NCI-H2171 (cell line): ENCODE measurements around the gene LIM2.

ENCODE experiments used
- DNase-seq: peaks from one replicate; lab custom pipeline; 2025; lab: John Stamatoyannopoulos, UW

LIM2 gene

DNA sequence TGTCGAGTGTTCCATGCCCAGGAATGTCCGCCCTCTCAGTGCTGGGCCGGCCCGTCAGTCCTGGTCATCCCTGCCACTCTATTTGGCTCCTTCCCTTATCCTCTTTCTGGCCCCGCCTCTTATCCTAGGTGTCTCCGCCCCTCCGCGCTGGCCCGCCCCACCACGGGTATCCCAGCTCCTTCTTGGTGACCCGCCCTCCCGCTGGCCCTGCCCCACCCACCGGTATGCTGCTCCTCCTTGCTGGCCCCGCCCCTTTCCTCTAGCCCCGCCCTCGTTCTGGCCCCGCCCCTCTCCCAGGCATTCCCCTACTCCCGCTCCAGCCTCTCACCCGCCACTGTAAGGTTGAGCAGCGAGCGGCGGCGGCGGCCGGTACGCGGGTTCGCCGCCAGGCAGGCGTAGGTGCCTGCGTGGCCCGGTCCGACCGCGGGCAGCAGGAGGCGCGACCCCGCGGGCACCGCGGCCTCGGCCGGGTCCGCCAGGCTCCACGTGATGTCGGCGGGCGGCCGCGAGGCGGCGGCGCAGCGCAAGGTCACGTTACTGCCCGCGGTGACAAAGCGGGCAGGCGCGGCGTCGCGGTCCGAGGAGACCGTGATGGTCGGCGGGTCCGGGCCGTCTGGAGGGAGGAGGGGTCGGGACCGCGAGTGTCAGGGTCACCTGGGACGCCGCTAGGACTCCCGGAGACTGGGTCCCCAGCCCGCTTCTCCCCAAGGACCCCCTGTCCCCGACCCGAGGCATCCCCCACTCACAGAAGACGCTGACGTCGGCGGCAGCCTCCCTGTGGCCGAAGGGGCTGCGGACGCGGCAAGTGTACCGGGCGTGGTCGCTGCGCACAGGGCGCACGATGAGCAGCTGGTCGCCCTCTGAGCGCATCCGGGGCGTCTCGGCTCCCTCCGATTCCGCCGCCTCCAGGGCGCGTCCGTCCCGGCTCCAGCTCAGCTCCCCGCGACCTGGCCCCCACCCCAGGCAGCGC lies 47.8 kb downstream of the LIM2 start:
- peak; percentile 55 for DNase-seq

DNA sequence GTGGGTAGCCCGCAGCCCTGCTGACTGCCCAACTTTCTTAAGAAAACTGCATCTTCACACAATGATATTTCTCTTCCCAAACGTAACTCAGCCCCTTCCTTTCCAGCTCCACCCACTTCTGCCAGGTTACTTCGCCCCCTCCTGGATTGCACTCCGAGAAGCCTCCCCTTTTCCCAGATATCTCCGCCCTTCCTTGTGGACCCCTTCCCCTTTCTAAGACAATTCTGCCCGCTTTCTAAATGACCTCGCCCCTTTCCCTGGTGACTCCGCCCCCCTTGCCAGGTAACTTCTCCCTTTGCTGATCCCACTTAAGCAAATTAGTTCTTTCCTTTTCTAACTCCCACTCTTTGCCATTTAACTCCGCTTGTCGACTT lies 48.5 kb downstream of the LIM2 start:
- DNase-seq = peak; percentile 30

DNA sequence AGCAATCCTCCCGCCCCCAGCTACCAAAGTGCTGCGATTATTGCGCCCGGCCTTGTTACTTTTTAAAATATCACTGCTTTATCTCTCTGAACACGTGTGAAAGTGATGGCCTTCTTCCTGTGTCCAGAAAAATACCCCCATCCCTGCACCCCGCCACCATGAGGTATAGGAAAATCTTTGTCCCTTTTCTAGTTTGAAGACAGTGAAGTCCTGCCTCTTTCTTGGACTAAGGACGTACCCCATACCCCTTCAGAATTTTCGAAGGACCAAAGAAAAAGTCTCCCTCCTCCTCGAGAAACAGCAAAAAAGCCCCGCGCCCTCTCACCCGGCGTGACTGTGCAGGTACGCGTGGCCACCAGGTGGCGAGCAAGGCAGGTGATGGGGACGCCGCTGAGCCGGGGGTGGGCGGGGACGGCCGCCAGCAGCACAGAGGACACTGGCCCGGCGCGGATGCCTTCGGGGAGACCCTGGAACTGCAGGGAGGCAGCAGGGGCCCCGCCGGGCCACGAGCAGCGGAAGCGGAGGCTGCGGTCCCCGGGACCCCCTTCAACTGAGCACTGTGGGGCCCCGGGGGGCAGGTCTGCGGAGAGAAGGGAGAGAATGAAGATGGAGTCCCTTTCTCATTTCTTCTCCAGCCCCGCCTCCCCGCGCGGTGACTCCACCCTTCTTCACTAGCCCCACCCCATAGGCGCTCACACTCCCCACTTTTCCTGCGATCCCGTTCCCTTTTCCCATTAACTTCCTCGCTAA lies 49.0 kb downstream of the LIM2 start:
- DNase-seq = peak; percentile 64

DNA sequence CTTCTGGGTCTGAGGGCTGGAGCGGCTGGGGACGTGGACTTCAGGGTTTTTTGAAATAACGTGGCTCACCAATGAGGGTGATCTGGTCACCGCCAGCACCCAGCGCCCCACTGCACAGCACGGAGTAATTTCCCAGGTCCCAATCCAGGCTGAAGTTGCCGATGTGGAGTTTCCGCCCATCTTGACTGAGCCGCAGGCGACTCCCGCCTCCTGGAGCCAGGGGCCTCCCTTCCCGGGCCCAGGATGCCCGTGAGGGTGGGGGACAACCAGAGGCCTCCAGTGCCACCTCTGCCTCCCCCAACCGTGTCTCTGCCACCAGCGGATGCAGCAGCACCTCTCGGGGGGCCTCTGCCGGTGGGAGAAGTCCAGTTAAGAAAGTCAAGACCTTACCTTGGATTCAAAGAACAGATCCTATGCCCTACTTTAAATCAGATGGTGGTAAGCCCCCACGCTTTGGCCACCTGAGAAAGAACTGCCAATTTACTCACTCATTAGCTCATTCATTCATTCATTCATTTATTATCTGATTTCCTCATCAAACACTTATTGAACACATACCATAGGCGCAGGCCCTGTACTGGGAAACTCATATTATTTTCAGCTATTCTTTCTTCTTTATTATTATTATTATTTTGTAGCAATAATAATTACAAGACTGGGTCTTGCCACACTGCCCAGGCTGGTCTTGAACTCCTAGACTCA lies 49.8 kb downstream of the LIM2 start:
- no peak for DNase-seq

DNA sequence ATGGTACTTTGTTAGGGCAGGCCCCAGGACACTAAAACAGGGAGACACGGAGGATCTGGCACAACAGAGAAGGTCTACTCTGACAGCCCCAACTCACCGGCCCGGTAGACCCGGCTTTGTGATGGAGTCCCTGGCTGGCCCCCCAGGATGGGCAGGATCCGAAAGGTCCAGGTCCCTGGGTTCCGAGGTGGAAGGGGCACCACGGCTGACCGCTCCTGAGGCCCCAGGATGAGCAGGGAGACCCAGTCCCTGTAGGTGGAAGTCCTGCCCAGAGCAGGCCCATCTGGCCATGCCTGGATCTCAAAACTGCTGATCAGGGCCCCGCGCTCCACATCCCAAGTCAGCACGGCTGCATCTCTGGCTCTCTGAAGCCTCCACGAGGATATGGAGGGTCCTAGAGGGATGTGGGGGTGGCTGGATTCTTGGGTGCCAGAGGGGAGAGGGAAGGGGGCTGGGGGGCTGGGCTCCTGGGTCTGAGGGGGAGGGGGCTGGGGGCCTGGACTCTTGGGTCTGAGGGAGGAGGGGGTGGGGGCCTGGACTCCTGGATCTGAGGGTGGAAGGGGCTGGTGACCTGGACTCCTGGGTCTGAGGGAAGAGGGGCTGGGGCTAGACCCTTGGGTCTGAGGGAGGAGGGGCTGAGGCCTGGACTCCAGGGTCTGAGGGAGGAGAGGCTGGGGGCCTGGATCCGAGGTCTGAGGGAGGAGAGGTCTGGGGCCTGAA lies 50.5 kb downstream of the LIM2 start:
- DNase-seq = no peak

DNA sequence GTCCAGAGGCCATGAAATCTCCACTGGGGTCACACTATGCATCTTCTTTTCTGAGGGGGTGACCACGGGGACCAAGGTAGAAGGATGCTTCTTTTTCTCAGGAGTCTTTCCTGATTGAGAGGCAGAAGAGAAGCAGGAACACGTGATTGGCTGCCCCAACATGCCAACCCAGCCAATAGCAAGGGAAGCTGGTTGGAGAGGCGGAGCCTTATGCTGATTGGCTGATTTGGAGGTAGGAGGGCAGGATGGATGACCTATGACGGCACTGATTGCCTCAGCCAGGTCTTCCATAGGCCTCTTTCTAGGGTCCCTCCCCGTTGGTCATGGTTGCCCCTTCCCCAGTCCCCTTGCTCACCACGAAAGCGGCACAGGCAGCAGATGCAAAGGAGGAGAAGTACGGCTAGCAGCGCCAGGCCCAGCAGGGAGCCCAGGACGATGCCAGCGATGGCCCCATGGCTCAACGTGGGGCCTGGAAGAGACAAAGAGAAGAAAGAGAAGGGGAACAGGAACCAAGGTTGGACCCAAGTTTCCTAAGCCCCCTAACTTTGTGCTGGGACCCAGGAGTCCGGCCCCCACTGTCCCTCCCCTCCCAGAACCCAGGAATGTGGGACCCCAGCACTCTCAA lies 53.8 kb downstream of the LIM2 start:
- DNase-seq = no peak

DNA sequence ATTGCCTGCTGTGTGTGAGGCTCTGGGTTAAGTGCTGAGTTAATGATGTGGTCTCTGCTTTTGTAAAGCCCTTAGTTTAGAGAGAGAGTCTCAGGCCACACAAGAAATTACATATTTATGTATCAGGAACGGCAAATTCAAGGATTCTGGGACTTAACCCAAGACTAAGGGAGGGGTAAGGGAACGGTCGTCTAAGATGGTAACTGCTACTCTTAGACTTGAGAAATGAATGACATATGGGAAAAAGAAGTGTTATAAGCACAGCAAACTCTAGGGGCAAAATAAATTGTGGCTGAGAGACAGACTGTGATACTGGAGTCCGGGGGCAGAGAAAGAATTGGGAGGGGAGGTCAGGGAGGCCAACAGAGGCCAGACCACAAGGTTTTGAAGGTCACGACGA lies 56.1 kb downstream of the LIM2 start:
- DNase-seq = no peak

DNA sequence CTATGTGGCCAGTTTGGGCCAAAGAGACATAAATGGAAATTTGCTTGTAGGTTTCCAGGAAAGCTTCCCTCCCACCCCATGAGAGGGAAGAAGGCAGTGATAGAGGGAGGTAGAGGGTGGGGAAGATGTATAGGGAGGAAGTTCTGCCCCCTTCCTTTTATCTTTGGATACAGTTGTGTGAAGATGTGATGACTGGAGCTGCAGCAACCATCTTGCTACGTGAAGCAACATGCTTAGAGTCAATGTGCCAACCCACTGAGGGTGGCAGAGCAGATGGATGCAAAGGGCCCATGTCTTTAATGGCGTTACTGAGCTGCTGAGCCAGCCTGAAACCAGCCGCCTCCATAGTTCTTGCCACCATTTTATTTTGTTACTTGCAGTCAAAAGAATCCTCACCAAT lies 56.6 kb downstream of the LIM2 start:
- no peak for DNase-seq

DNA sequence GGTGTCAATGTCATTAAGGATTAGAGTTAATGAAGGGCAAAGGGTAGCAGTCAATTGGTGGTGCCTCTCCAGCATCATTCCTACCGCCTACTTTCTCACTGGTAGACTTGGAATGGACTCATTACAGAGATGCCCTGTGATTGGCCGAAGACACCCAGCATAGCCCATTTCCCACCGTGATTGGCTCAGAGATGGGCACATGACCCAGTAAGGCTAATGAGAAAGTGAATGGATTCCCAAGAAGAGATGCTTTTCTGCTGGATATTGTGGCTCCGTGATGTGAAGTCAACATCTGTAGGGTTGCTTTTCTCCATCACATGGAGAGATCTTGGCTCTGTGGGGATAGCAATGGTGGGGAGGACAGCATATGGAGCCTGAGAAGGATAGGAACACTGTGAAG lies 57.4 kb downstream of the LIM2 start:
- no peak for DNase-seq
